Hippocampal formation (tissue), 2 donors: ENCODE measurements around the gene IGDCC3.

Experiments used
- DNase-seq, 2 donors: peaks; one replicate each; lab custom pipeline; 2025; lab: John Stamatoyannopoulos, UW

Gene IGDCC3

DNA sequence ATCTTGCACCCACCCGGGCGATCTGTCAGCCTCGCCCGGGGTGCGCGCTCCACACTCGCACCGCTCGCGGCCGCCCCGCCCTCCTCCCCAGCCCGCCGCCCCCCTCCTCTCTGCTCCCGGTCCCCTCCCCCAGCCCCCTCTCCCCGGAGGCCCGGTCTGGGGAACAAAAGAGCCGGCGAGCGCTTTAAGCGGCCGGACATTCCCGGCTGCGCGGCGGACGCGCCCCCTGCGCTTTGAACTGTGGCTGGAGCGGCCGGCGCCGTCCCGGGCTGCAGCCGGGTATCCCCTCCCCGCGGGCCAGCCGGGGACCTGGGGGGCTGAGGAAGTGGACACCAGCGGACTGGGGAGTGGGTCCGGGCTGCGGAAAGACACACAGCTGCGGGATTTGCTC, at the start of gene IGDCC3:
Gene IGDCC3 (minus strand): TSS at position 27 of the 391 bp plus-strand sequence. CDS start 214 bp downstream, outside the sequence.
- DNase-seq = peak in 1 of 2 donors; percentile 34

DNA sequence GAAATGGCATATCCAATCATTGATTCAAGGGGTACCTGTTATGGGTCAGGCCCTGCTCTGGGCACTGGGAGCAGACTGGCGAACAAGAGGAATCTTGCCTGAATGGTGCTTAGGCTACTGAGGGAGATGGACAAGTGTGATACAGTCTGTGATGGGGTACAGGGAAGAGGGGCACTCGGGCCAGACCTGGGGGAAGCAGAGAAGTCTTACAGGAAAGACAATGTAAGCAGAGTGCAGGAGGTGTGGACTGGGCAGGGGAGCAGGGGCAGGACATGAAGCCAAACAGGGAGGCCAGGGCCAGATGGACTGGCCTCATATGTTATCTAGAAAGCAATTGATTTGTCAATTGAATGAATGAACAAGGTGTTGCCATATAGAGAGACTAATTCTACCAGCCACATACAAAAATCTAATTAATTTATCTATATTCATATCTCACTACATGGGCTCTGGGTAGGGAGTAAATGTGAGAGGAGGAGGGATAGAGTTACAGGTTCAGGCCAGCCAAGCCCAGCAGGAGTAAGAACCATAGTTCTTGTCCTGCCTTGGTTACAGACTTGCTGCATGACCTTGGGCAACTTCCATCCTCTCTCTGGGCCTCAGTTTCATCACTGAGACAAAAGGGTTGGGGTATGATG, 48.5 kb upstream of the IGDCC3 start:
- no peak for DNase-seq

GRCh38 chr15:65424683-65425082, 46.9 kb upstream of the IGDCC3 start:
- DNase-seq = no peak

DNA sequence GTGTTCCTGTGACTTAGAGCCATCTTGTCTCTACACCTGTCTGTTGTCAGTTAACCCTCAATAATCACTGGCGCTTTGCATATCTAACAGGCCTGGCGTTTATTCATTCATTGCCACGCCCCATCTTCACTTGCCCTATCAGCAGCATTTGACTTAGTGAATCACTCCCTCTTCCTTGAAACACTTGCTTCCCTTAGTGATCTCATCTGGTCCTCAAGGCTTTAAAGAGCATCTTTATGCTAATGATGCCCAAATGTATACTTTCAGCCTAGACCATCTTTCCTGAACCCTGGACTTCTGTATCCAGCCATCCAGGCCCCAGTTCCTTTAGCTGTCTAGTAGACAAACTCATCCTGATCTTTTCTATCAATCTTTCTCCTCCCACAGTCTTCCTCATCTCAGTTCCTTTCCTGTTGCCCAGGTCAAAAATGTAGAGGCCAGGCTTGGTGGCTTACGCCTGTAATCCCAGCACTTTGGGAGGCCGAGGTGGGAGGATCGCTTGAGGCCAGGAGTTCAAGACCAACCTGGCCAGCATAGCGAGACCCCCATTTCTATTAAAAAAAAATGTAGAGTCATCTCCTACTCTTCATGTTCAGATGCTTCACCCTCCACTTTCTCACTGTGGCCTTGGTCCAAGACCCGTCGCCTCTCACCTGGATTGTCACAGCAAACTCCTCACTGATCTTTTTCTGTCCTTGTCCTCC, 46.3 kb upstream of the IGDCC3 start:
- DNase-seq = no peak

GRCh38 chr15:65423150-65423975, 45.6 kb upstream of the IGDCC3 start:
- DNase-seq = no peak

- peak in 1 of 2 donors; percentile 37 for DNase-seq
Measured at GRCh38 chr15:65421360-65422215, 43.8 kb upstream of the IGDCC3 start.

DNA sequence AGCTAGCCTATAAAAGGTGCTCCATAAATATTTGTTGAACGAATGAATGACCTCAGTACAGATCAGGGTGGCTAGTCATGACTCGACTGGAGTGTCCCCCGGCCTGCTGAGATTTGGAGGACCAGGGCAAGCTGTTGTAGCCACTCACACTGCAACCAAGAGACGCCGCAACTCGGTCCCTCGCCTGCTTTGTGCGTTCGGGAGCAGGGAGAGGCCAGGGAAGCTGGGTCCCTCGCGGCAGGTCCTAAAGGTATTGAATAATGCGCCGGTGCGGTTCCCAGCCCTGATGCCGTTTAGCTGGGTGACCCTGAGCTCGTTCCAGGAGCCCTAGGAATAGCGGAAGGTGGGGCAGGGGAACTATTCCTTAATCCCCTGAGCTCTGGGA, 43.2 kb upstream of the IGDCC3 start:
- DNase-seq = no peak

DNA sequence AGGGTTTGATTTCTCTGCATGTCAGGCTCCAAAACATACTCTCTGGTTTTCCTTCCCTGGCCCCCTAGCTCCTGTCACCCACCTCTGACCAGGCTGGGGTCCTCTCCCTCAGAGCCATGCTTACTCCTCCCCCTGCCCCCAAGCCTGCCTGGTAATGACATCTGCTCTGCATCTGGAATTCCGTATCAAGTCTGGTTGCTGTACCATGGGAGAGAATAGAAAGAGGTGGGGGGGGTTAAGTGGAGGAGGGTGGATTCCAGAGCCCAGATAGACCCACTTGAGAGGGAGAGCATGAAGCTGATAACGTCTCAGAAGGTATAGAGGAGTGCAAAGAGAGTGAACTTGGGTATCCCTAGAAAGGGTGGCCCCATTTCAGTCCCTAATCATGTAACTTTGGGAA, 40.8 kb upstream of the IGDCC3 start:
- no peak for DNase-seq

- DNase-seq = no peak
Measured at GRCh38 chr15:65416845-65417416, 39.1 kb upstream of the IGDCC3 start.

DNA sequence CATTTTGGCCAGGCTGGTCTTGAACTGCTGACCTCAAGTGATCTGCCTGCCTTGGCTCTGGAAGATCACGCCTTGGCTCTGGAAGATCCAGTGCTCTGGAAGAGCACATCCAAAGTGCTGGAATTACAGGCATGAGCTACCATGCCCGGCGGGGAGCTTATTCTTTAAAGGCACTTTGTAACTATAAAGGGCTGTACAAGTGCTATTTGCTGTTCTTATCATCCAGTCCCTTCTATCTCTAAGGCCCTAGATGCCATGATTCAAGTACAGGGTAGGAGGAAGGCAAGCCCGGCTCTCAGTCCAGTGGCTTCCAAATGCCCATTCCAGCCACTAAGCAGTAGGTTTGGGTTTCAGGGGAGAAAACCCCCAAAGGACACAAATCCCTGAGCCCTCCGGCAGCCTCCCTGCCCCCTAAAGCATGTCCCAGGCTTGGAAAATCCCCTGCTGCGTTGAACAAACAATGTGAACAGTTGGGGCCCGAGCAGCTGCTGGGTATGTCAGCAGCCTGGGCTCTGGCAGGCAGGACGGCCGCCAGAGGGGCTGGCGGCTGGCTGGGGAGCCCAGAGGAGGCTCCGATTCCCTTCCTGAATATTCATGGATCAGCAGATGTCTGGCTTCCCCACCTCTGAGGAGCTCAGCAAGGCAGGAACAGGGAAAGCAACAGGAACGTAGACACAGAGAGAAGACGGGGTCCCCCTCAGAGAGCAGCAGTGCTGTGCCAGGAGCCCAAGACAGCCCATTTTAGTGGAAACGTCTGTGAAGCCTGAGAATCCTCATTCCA, 37.2 kb upstream of the IGDCC3 start:
- peak in 1 of 2 donors; percentile 29 for DNase-seq

DNA sequence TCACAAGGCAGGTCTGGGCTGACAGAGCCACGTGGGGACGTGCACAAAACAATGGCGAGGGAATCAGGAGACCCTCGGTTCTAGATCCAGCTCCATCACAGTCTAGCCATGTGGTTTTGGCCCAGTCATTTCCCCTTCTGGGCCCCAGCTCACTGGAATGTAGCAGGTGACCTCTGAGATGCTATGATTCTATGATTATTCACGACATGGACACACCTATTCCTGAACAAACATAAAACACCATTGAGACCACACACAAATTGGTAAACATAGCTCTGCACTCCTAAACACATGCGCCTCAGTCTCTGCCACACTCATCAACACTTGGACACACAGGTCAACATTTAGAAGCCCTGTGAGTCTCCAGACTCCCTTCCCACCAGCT, 36.0 kb upstream of the IGDCC3 start:
- DNase-seq = no peak

DNA sequence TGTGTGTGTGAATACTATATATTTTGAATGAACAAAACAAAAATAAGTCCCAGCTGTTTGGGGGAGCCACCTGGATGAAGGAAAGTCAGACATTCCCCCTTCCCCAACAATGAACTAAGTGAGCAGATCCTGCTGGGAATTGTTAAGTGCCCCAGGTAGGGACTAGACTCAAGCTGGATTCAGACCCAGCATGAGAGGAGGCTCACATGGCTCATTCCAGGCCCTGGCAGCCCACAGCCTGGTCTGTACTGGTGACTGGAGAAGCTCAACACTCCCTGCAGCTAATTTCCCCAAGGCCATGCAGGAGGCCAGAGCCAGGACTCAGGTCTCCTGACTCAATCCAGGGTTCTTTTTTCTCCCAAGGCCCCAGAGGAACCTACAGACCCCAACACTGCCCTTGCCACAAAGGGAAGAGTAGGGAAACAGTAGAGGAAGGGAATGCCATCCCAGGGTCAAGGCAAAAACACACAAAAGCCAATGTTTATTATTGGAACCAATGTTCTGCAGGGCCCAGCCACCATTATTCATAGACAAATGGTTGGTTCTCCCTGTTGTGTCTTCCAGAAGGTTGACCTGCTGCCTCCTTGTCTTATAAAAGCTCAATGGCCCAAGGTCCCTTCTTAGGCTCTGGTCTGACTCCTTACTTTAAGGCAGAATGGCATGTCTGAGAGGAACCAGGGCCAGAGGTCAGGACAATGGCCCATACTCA, 35.4 kb upstream of the IGDCC3 start:
- no peak for DNase-seq

GRCh38 chr15:65412556-65412955, 34.8 kb upstream of the IGDCC3 start:
- no peak for DNase-seq

GRCh38 chr15:65411465-65412071, 33.8 kb upstream of the IGDCC3 start:
- no peak for DNase-seq

GRCh38 chr15:65410972-65411371, 33.2 kb upstream of the IGDCC3 start:
- DNase-seq = no peak

DNA sequence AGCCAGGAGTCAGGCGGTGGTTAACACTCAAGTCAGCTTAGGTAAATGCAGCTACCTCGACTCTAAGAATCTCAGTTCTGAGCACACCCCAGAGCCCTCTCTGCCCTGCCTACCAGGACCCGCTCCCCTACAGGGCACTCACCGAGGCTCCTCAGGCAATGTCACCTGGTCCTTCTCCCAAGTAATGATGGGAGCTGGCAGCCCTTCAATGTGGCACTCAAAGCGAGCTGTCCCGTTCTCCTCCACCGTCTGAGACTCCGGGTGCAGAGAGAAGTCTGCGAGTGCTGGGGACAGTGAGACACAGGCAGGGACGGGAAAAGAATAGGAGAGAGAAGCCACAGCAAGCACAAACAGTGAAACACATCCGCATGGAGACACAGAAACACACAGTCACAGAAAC, 32.2 kb upstream of the IGDCC3 start:
- no peak for DNase-seq

GRCh38 chr15:65409036-65409631, 31.3 kb upstream of the IGDCC3 start:
- no peak for DNase-seq

- no peak for DNase-seq
Measured at GRCh38 chr15:65408324-65409035, 30.7 kb upstream of the IGDCC3 start.
